H9 (cell line): Measurements from ENCODE around the gene TMEM217. TPM values are rescaled to one million over a fixed set of nuclear protein-coding genes. Genes with fewer than 3 reads are reported as not detected.

Experiments used
- DNase-seq: peaks from one replicate; pipeline ENCODE4 v3.0.0-alpha.2; 2017
- H2AFZ ChIP-seq: one replicate; pipeline ENCODE4 v1.6.1; 2013; ENCODE audit warnings: mild to moderate bottlenecking, low read length, control low read depth, moderate library complexity
- H2AK5ac ChIP-seq: 2 replicates; pipeline ENCODE4 v1.6.1; 2013; ENCODE audit warnings: low read length, control low read depth, mixed read lengths; ENCODE audit not compliant: insufficient read length
- H2BK120ac ChIP-seq: one replicate; pipeline ENCODE4 v1.6.1; 2013; ENCODE audit warnings: low read depth, mild to moderate bottlenecking, low read length, control low read depth, inconsistent platforms; ENCODE audit not compliant: poor library complexity, severe bottlenecking
- H2BK12ac ChIP-seq: 2 replicates; pipeline ENCODE4 v1.6.1; 2013; ENCODE audit warnings: low read length, control low read depth, mixed read lengths, low read depth; ENCODE audit not compliant: insufficient read length
- H2BK15ac ChIP-seq: 2 replicates; pipeline ENCODE4 v1.6.1; 2013; ENCODE audit warnings: low read depth, low read length, control low read depth
- H2BK20ac ChIP-seq: one replicate; pipeline ENCODE4 v1.6.1; 2013; ENCODE audit warnings: low read depth, mild to moderate bottlenecking, low read length, control low read depth, inconsistent platforms; ENCODE audit not compliant: poor library complexity, severe bottlenecking
- H2BK5ac ChIP-seq: 2 replicates; pipeline ENCODE4 v1.6.1; 2013; ENCODE audit warnings: low read length, control low read depth, mixed read lengths; ENCODE audit not compliant: insufficient read length
- H3K14ac ChIP-seq: 2 replicates; pipeline ENCODE4 v1.6.1; 2013; ENCODE audit warnings: low read length, control low read depth; ENCODE audit not compliant: insufficient read depth
- H3K18ac ChIP-seq: 2 replicates; pipeline ENCODE4 v1.6.1; 2013; ENCODE audit warnings: low read depth, mild to moderate bottlenecking, mixed read lengths, low read length, control low read depth; ENCODE audit not compliant: insufficient read length
- H3K23ac ChIP-seq: 2 replicates; pipeline ENCODE4 v1.6.1; 2013; ENCODE audit warnings: low read length, control low read depth, mixed read lengths, low read depth; ENCODE audit not compliant: insufficient read length
- H3K23me2 ChIP-seq: 2 replicates; pipeline ENCODE4 v1.6.1; 2013; ENCODE audit warnings: low read depth, mild to moderate bottlenecking, mixed read lengths, low read length, control low read depth; ENCODE audit not compliant: insufficient read length, poor library complexity, severe bottlenecking
- H3K27ac ChIP-seq: 2 replicates; pipeline ENCODE4 v1.5.1; 2013; ENCODE audit warnings: low read length, control low read depth, mixed read lengths, low read depth; ENCODE audit not compliant: insufficient read length
- H3K27me3 ChIP-seq: 2 replicates; pipeline ENCODE4 v1.6.1; 2013; ENCODE audit warnings: low read length, control low read depth, inconsistent platforms; ENCODE audit not compliant: insufficient read depth
- H3K4ac ChIP-seq: 2 replicates; pipeline ENCODE4 v1.6.1; 2013; ENCODE audit warnings: low read depth, mild to moderate bottlenecking, control low read depth, inconsistent platforms, low read length, moderate library complexity
- H3K4me1 ChIP-seq: 2 replicates; pipeline ENCODE4 v1.6.1; 2013; ENCODE audit warnings: low read length, control low read depth, inconsistent platforms; ENCODE audit not compliant: insufficient read depth
- H3K4me2 ChIP-seq: 2 replicates; pipeline ENCODE4 v1.6.1; 2013; ENCODE audit warnings: low read length, control low read depth, mixed read lengths; ENCODE audit not compliant: insufficient read length, insufficient read depth
- H3K56ac ChIP-seq: 2 replicates; pipeline ENCODE4 v1.6.1; 2013; ENCODE audit warnings: low read depth, mild to moderate bottlenecking, mixed read lengths, low read length, control low read depth; ENCODE audit not compliant: insufficient read length
- H3K79me1 ChIP-seq: 2 replicates; pipeline ENCODE4 v1.6.1; 2013; ENCODE audit warnings: low read depth, mild to moderate bottlenecking, moderate library complexity, low read length, control low read depth, inconsistent platforms; ENCODE audit not compliant: insufficient read depth, poor library complexity, severe bottlenecking
- H3K79me2 ChIP-seq: 2 replicates; pipeline ENCODE4 v1.6.1; 2013; ENCODE audit warnings: low read length, control low read depth, inconsistent platforms; ENCODE audit not compliant: insufficient read depth
- H3K9ac ChIP-seq: 2 replicates; pipeline ENCODE4 v1.6.1; 2013; ENCODE audit warnings: low read length, control low read depth, mixed read lengths; ENCODE audit not compliant: insufficient read length; ENCODE audit errors: extremely low read depth
- H3K9me3 ChIP-seq: one replicate; pipeline ENCODE4 v1.6.1; 2013; ENCODE audit warnings: low read depth, low read length, inconsistent platforms; ENCODE audit not compliant: control insufficient read depth
- H3T11ph ChIP-seq: one replicate; pipeline ENCODE4 v1.6.1; 2013; ENCODE audit warnings: mild to moderate bottlenecking, low read length, control low read depth, inconsistent platforms
- H4K20me1 ChIP-seq: one replicate; pipeline ENCODE4 v1.6.1; 2013; ENCODE audit not compliant: control insufficient read depth, insufficient read length, insufficient read depth
- H4K5ac ChIP-seq: 2 replicates; pipeline ENCODE4 v1.6.1; 2013; ENCODE audit warnings: low read depth, mild to moderate bottlenecking, mixed read lengths, low read length, control low read depth; ENCODE audit not compliant: insufficient read length
- H4K8ac ChIP-seq: replicated peaks from 2 replicates; pipeline ENCODE4 v1.6.1; 2013; ENCODE audit warnings: low read length, control low read depth, mixed read lengths, low read depth; ENCODE audit not compliant: insufficient read length
- H4K91ac ChIP-seq: 2 replicates; pipeline ENCODE4 v1.6.1; 2013; ENCODE audit warnings: low read depth, mild to moderate bottlenecking, moderate library complexity, mixed read lengths, low read length, control low read depth; ENCODE audit not compliant: insufficient read length
- H3K27ac Mint-ChIP-seq, 3 experiments: 2 replicates in 2 of 3; 3 replicates in 1 of 3; pipeline ENCODE4 v1.8.0; 2020 to 2021; ENCODE audit warnings: mixed read lengths in 3 of 3, mild to moderate bottlenecking in 1 of 3, moderate library complexity in 1 of 3
- H3K27me3 Mint-ChIP-seq: 2 replicates; pipeline ENCODE4 v1.8.0; 2021; ENCODE audit warnings: low read depth, mild to moderate bottlenecking, moderate library complexity, mixed read lengths
- H3K36me3 Mint-ChIP-seq, 3 experiments: 2 replicates in 2 of 3; 3 replicates in 1 of 3; pipeline ENCODE4 v1.8.0; 2020 to 2021; ENCODE audit warnings: low read depth in 3 of 3, mixed read lengths in 3 of 3; ENCODE audit not compliant: insufficient read depth in 1 of 3
- H3K4me1 Mint-ChIP-seq, 2 experiments: 2 replicates each; pipeline ENCODE4 v1.8.0; 2020; ENCODE audit warnings: mixed read lengths in 2 of 2
- H3K4me3 Mint-ChIP-seq, 2 experiments: 2 replicates in 1 of 2; 3 replicates in 1 of 2; pipeline ENCODE4 v1.8.0; 2020 to 2021; ENCODE audit warnings: mild to moderate bottlenecking in 2 of 2, mixed read lengths in 2 of 2, moderate library complexity in 1 of 2
- H3K9me3 Mint-ChIP-seq, 2 experiments: 2 replicates in 1 of 2; 3 replicates in 1 of 2; pipeline ENCODE4 v1.8.0; 2020; ENCODE audit warnings: mild to moderate bottlenecking in 2 of 2, mixed read lengths in 2 of 2, moderate library complexity in 1 of 2
- CTCF ChIP-seq: fragments of 200-600 bp; sonication (generic); conservative IDR thresholded peaks from 3 replicates; pipeline ENCODE4 v1.8.0; 2021; ENCODE audit warnings: antibody characterized with exemption, mild to moderate bottlenecking
- WGBS: extraction: QIAGEN DNeasy Blood & Tissue Kit; methylation state at CpG from one replicate; pipeline ENCODE4 v1.1.7; 2013; ENCODE audit warnings: missing lambda C conversion rate, low lambda C conversion rate, mixed read lengths; ENCODE audit not compliant: insufficient read length; ENCODE audit errors: extremely low coverage; 5-methylcytosine and 5-hydroxymethylcytosine counted together
- total RNA-seq: library from RNA; stranded (reverse); gene quantifications from 2 replicates; pipeline ENCODE4 v1.2.1, GENCODE V29; 2021

Gene TMEM217
- total RNA-seq, 1 experiment from 2014 or later = 1.1 TPM

DNA sequence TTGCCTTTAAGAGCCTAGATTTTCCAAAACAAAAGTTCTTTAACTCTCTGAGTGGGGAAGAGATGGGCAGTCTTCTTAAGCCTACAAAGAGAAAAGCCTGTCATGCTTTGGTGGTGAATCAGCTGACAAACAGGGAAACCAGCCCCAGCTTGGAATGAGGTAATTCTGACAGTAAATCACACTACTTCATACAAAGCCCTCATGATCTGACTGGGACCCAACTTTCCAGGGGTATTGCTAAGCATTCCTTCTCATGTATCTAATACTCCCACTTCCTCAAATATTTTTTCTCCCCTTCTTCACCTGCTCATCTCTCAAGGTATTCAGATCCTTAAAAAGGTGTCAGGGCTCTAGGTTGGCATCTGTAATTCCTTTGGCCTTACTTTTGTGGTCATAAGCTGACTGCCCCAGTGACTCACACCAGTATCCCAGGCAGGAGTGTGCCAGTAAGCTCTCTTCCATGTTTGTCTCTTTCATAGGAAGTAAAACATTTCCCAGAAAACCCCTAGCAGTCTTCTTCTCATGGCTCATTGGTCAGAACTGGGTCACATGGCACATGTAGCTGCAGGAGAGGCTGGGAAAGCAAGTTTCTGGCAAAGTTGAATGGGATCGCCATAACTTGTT, 15.4 kb downstream of the TMEM217 start:
- no CpG with 5 or more reads among the region's 1 CpG for WGBS

More for the DNA sequence above, 15.4 kb downstream of the TMEM217 start:
- H3K4me3 Mint-ChIP-seq = no peak overlapping the region
- no peak overlapping the region for H4K91ac ChIP-seq
- no peak overlapping the region for H2AK5ac ChIP-seq
- H3K27ac ChIP-seq = no peak overlapping the region
- no peaks in the 10 kb centered on the region for H3K79me1 ChIP-seq
- no peak overlapping the region for H3K56ac ChIP-seq
- no peaks in the 10 kb centered on the region for H3K36me3 Mint-ChIP-seq
- no peaks in the 10 kb centered on the region for H3K79me2 ChIP-seq
- no peak overlapping the region for H4K5ac ChIP-seq
- H3K23me2 ChIP-seq = no peaks in the 10 kb centered on the region
- H3K4ac ChIP-seq = no peak overlapping the region
- no peak overlapping the region for H2BK20ac ChIP-seq
- no peak overlapping the region for H3K27ac Mint-ChIP-seq
- no peak for DNase-seq
- no peak overlapping the region for H2BK5ac ChIP-seq
- H3K27me3 Mint-ChIP-seq = peaks cover 4% of the 10 kb centered on the region
- peaks cover 2% of the 10 kb centered on the region; the same call in 1 of the 2 replicates for H3K27me3 ChIP-seq
- no peak overlapping the region for H2AFZ ChIP-seq
- H3T11ph ChIP-seq = no peak overlapping the region
- no peak overlapping the region for H3K14ac ChIP-seq
- H2BK12ac ChIP-seq = no peak overlapping the region
- no peak overlapping the region for H3K18ac ChIP-seq
- no peaks in the 10 kb centered on the region for H3K9me3 ChIP-seq
- H2BK15ac ChIP-seq = no peak overlapping the region
- peaks cover 3% of the 10 kb centered on the region in 2 experiments; a peak in 2 of 4 replicates for H3K4me1 Mint-ChIP-seq
- H3K4me1 ChIP-seq = no peaks in the 10 kb centered on the region
- no peak overlapping the region for H2BK120ac ChIP-seq
- no peak overlapping the region for H3K9ac ChIP-seq
- TF ChIP-seq CTCF = no peak
- H3K9me3 Mint-ChIP-seq = no peaks in the 10 kb centered on the region
- no peak overlapping the region for H3K4me2 ChIP-seq
- no peak overlapping the region for H4K8ac ChIP-seq
- H3K23ac ChIP-seq = no peak overlapping the region
- H4K20me1 ChIP-seq = no peaks in the 10 kb centered on the region
